OCI-LY1 (cell line): ENCODE data around the gene C19orf33.

Experiments used
- CTCF ChIP-seq: fragments of 200-600 bp; sonication (generic), shearing (Covaris generic); IDR thresholded peaks from 2 replicates; pipeline ENCODE4 v1.5.1; 2017; ENCODE audit warnings: mild to moderate bottlenecking, antibody characterized with exemption, low read length, moderate library complexity, mixed read lengths
- EZH2 ChIP-seq: fragments of 200-600 bp; sonication (generic), shearing (Covaris generic); IDR thresholded peaks from 2 replicates; pipeline ENCODE4 v1.8.0; 2017; ENCODE audit warnings: borderline replicate concordance, mixed run types, mild to moderate bottlenecking, antibody characterized with exemption, low read length, moderate library complexity, mixed read lengths

- TF ChIP-seq CTCF (no peak), EZH2 (no peak)
These were observed 47.9 kb downstream of the C19orf33 start for GRCh38 chr19:38351865-38352395.
